Measurements from ENCODE around the gene ABCF1. TPM values are rescaled to one million over a fixed set of nuclear protein-coding genes. Genes with fewer than 3 reads are reported as not detected.

ABCF1 gene
- total and polyA plus RNA-seq, 4 donors = 20.4 to 33.9 (median 26.1) TPM

GRCh38 chr6:30601815-30602641, 30.8 kb downstream of the ABCF1 start:
- 93% methylated on average over 39 of the region's 39 CpGs for WGBS
- Histone ChIP-seq H3K4me1 (ENCODE audit: control insufficient read depth in 4 of 4, insufficient read depth in 4 of 4, low read length in 3 of 4) (peaks cover 0 to 4% (median 0%) of the 10 kb centered on the region in 4 donors), H3K27ac (ENCODE audit: low read depth in 1 of 2, low read length in 2 of 2) (no peak overlapping the region), H3K27me3 (ENCODE audit: control insufficient read depth in 4 of 4, insufficient read depth in 4 of 4, low read length in 3 of 4) (no peaks in the 10 kb centered on the region), H3K9me3 (ENCODE audit: control insufficient read depth in 4 of 4, low read length in 3 of 4) (no peaks in the 10 kb centered on the region), H3K9ac (ENCODE audit: low read depth in 1 of 2, low read length in 2 of 2) (no peak overlapping the region), H3K36me3 (ENCODE audit: control insufficient read depth in 4 of 4, insufficient read depth in 3 of 4, low read depth in 1 of 4, low read length in 3 of 4) (peaks cover 29 to 62% (median 57%) of the 10 kb centered on the region in 4 donors), H3K4me3 (ENCODE audit: low read depth in 1 of 3, low read length in 3 of 3) (no peak overlapping the region)
- no peak for DNase-seq (ENCODE audit: low spot score)
- TF ChIP-seq NR2F2 (IDR thresholded peaks at IDR 0.05) = no peak
- TF ChIP-seq ATF3 (IDR thresholded peaks at IDR 0.05) = no peak
- no peak for TF ChIP-seq CTCF (IDR thresholded peaks at IDR 0.05; ENCODE audit: low read depth, low read length, missing input control)
- TF ChIP-seq HNF4G (IDR thresholded peaks at IDR 0.05) = no peak
- TF ChIP-seq REST (IDR thresholded peaks at IDR 0.05) = no peak
- TF ChIP-seq RXRA (IDR thresholded peaks at IDR 0.05) = no peak
- TF ChIP-seq GABPA (IDR thresholded peaks at IDR 0.05 in 1 of 2, conservative IDR thresholded peaks at IDR 0.05 in 1 of 2) = no peak
- TF ChIP-seq ZBTB33 (IDR thresholded peaks at IDR 0.05) = no peak
- no peak for TF ChIP-seq FOXA2 (IDR thresholded peaks at IDR 0.05)
- no peak for TF ChIP-seq TAF1 (conservative IDR thresholded peaks at IDR 0.05)
- TF ChIP-seq FOXA1 (IDR thresholded peaks at IDR 0.05) = no peak
- TF ChIP-seq HNF4A (conservative IDR thresholded peaks at IDR 0.05) = no peak
- TF ChIP-seq YY1 (IDR thresholded peaks at IDR 0.05) = no peak
- no peak for TF ChIP-seq EGR1 (IDR thresholded peaks at IDR 0.05; ENCODE audit: low read depth in 2 of 2)
- TF ChIP-seq JUND (IDR thresholded peaks at IDR 0.05) = no peak

All from liver (tissue), 9 donors.